Measurements from ENCODE around the gene TRAF6.
"Not testable (repeated sequence)": the region's sequence is repeated elsewhere in the genome, so short reads cannot be mapped to it uniquely, and the experiment has no call there.

Gene TRAF6

GRCh38 chr11:36498721-36499120, 11.4 kb downstream of the TRAF6 start:
- DNase-seq (ENCODE audit: low read depth in 1 of 2, low spot score in 1 of 2), result no peak

- DNase-seq (ENCODE audit: low read depth in 1 of 2, low spot score in 1 of 2), result no peak
Observed at GRCh38 chr11:36493332-36493731, 16.7 kb downstream of the TRAF6 start.

GRCh38 chr11:36492724-36493304, 17.3 kb downstream of the TRAF6 start:
- no peak for DNase-seq (ENCODE audit: low read depth in 1 of 2, low spot score in 1 of 2)

GRCh38 chr11:36490026-36490806, 19.9 kb downstream of the TRAF6 start:
- no peak for DNase-seq (ENCODE audit: low read depth in 1 of 2, low spot score in 1 of 2)

- DNase-seq (ENCODE audit: low read depth in 1 of 2, low spot score in 1 of 2), result no peak
Observed at GRCh38 chr11:36488096-36488495, 22.0 kb downstream of the TRAF6 start.

- DNase-seq (ENCODE audit: low read depth in 1 of 2, low spot score in 1 of 2), result no peak
Observed at GRCh38 chr11:36487619-36488018, 22.5 kb downstream of the TRAF6 start.

- no peak for DNase-seq (ENCODE audit: low read depth in 1 of 2, low spot score in 1 of 2)
Observed at GRCh38 chr11:36485298-36486002, 24.6 kb downstream of the TRAF6 start.

GRCh38 chr11:36483042-36483441, 27.0 kb downstream of the TRAF6 start:
- not testable (repeated sequence) for DNase-seq (ENCODE audit: low read depth in 1 of 2, low spot score in 1 of 2)

GRCh38 chr11:36480833-36481232, 29.2 kb downstream of the TRAF6 start:
- no peak for DNase-seq (ENCODE audit: low read depth in 1 of 2, low spot score in 1 of 2)

GRCh38 chr11:36478700-36479329, 31.3 kb downstream of the TRAF6 start:
- no peak for DNase-seq (ENCODE audit: low read depth in 1 of 2, low spot score in 1 of 2)

GRCh38 chr11:36475192-36475591, 34.9 kb downstream of the TRAF6 start:
- no peak for DNase-seq (ENCODE audit: low read depth in 1 of 2, low spot score in 1 of 2)

- no peak for DNase-seq (ENCODE audit: low read depth in 1 of 2, low spot score in 1 of 2)
Observed at GRCh38 chr11:36471577-36471976, 38.5 kb downstream of the TRAF6 start.

- no peak for DNase-seq (ENCODE audit: low read depth in 1 of 2, low spot score in 1 of 2)
Observed at GRCh38 chr11:36469881-36470802, 39.9 kb downstream of the TRAF6 start.

GRCh38 chr11:36469063-36469462, 41.0 kb downstream of the TRAF6 start:
- DNase-seq (ENCODE audit: low read depth in 1 of 2, low spot score in 1 of 2), result no peak

- no peak for DNase-seq (ENCODE audit: low read depth in 1 of 2, low spot score in 1 of 2)
Observed at GRCh38 chr11:36467916-36468315, 42.2 kb downstream of the TRAF6 start.

- DNase-seq (ENCODE audit: low read depth in 1 of 2, low spot score in 1 of 2), result no peak
Observed at GRCh38 chr11:36467012-36467411, 43.1 kb downstream of the TRAF6 start.

GRCh38 chr11:36465449-36466163, 44.5 kb downstream of the TRAF6 start:
- no peak for DNase-seq (ENCODE audit: low read depth in 1 of 2, low spot score in 1 of 2)

GRCh38 chr11:36464720-36465119, 45.4 kb downstream of the TRAF6 start:
- no peak for DNase-seq (ENCODE audit: low read depth in 1 of 2, low spot score in 1 of 2)

- DNase-seq (ENCODE audit: low read depth in 1 of 2, low spot score in 1 of 2), result no peak
Observed at GRCh38 chr11:36463781-36464180, 46.3 kb downstream of the TRAF6 start.

GRCh38 chr11:36462321-36462720, 47.8 kb downstream of the TRAF6 start:
- no peak for DNase-seq (ENCODE audit: low read depth in 1 of 2, low spot score in 1 of 2)
